Iris pigment epithelial cell (primary cell): ENCODE results near the gene ACER1.
A peak's percentile ranks its signal among the peaks of the same experiment; 100 is the strongest.
"Not testable (repeated sequence)": the region's sequence is repeated elsewhere in the genome, so short reads cannot be mapped to it uniquely, and the experiment has no call there.

Experiments used
- DNase-seq: peaks from one replicate; pipeline ENCODE4 v3.0.0-alpha.2; 2011; ENCODE audit warnings: low read depth

ACER1 gene

GRCh38 chr19:6357174-6357573 is 23.8 kb upstream of the ACER1 start:
- DNase-seq, result no peak

GRCh38 chr19:6355321-6356040 is 22.1 kb upstream of the ACER1 start:
- not testable (repeated sequence) for DNase-seq

GRCh38 chr19:6354098-6354674 is 20.8 kb upstream of the ACER1 start:
- no peak for DNase-seq

- no peak for DNase-seq
Observed at GRCh38 chr19:6352381-6353165, 19.2 kb upstream of the ACER1 start.

- DNase-seq, result no peak
Observed at GRCh38 chr19:6350688-6351087, 17.3 kb upstream of the ACER1 start.

- not testable (repeated sequence) for DNase-seq
Observed at GRCh38 chr19:6349271-6349670, 15.9 kb upstream of the ACER1 start.

GRCh38 chr19:6343462-6343861 is 10.1 kb upstream of the ACER1 start:
- no peak for DNase-seq

- DNase-seq, result no peak
Observed at GRCh38 chr19:6340493-6341201, 7.2 kb upstream of the ACER1 start.

GRCh38 chr19:6334490-6335285 is 1.3 kb upstream of the ACER1 start:
- DNase-seq, result no peak

- DNase-seq, result no peak
Observed at GRCh38 chr19:6326815-6327214, 6.6 kb downstream of the ACER1 start.

- DNase-seq, result no peak
Observed at GRCh38 chr19:6325614-6326013, 7.8 kb downstream of the ACER1 start.

- DNase-seq, result no peak
Observed at GRCh38 chr19:6324757-6325156, 8.7 kb downstream of the ACER1 start.

- DNase-seq, result no peak
Observed at GRCh38 chr19:6322284-6322683, 11.1 kb downstream of the ACER1 start.

GRCh38 chr19:6319376-6319775 is 14.0 kb downstream of the ACER1 start:
- DNase-seq, result no peak

GRCh38 chr19:6318772-6319171 is 14.6 kb downstream of the ACER1 start:
- peak; percentile 21 for DNase-seq

- not testable (repeated sequence) for DNase-seq
Observed at GRCh38 chr19:6315646-6316045, 17.8 kb downstream of the ACER1 start.

GRCh38 chr19:6313398-6313969 is 19.9 kb downstream of the ACER1 start:
- no peak for DNase-seq

GRCh38 chr19:6312018-6312417 is 21.4 kb downstream of the ACER1 start:
- no peak for DNase-seq

GRCh38 chr19:6298413-6298812 is 35.0 kb downstream of the ACER1 start:
- no peak for DNase-seq

GRCh38 chr19:6297202-6297601 is 36.2 kb downstream of the ACER1 start:
- DNase-seq, result no peak

- DNase-seq, result no peak
Observed at GRCh38 chr19:6292006-6292405, 41.4 kb downstream of the ACER1 start.
